Thyroid gland (tissue), 4 donors: ENCODE measurements around the gene ACP4. TPM values are rescaled to one million over a fixed set of nuclear protein-coding genes. Genes with fewer than 3 reads are reported as not detected.
"Not testable (repeated sequence)": the region's sequence is repeated elsewhere in the genome, so short reads cannot be mapped to it uniquely, and the experiment has no call there.

Source experiments
- DNase-seq, 2 donors: peaks; one replicate each; pipeline ENCODE4 v3.0.0-alpha.2; 2019
- H3K27ac ChIP-seq, 3 donors: fragments of 200-600 bp; sonication (generic); 1 replicate in 2 of 3; 2 replicates in 1 of 3; pipeline ENCODE4 v1.5.1; 2016 to 2019; ENCODE audit warnings: mild to moderate bottlenecking in 1 of 3, moderate library complexity in 1 of 3
- H3K27me3 ChIP-seq: fragments of 200-600 bp; sonication (generic); one replicate; pipeline ENCODE4 v1.5.1; 2019
- H3K36me3 ChIP-seq, 2 donors: fragments of 200-600 bp; sonication (generic); one replicate each; pipeline ENCODE4 v1.5.1; 2016 to 2019
- H3K4me1 ChIP-seq, 2 donors: fragments of 200-600 bp; sonication (generic); one replicate each; pipeline ENCODE4 v1.5.1; 2017 to 2019
- H3K4me3 ChIP-seq, 3 donors: fragments of 200-600 bp; sonication (generic); replicated peaks in 1 of 3; 1 replicate in 2 of 3; 2 replicates in 1 of 3; pipeline ENCODE4 v1.5.1; 2016; ENCODE audit warnings: mild to moderate bottlenecking in 1 of 3
- H3K9me3 ChIP-seq: fragments of 200-600 bp; sonication (generic); one replicate; pipeline ENCODE4 v1.5.1; 2017
- CTCF ChIP-seq, 6 experiments: fragments of 200-600 bp in 3 of 6; fragments of 450-650 bp in 3 of 6; sonication (generic) in 3 of 6; IDR thresholded peaks; one replicate each; pipeline ENCODE4 v1.5.1; 2016 to 2019; ENCODE audit warnings: antibody characterized with exemption in 6 of 6, mild to moderate bottlenecking in 2 of 6, inconsistent platforms in 1 of 6, moderate library complexity in 1 of 6
- POLR2A ChIP-seq, 2 donors: fragments of 450-650 bp; IDR thresholded peaks; one replicate each; pipeline ENCODE4 v1.6.1; 2017; ENCODE audit warnings: antibody characterized with exemption in 2 of 2, mild to moderate bottlenecking in 2 of 2, moderate library complexity in 1 of 2
- WGBS, 2 donors: methylation state at CpG; one replicate each; pipeline ENCODE4 v1.1.5; 2017; 5-methylcytosine and 5-hydroxymethylcytosine counted together
- intact Hi-C: fragments of 100-400 bp; cut with DNase I; formaldehyde crosslinking; loops from one replicate; pipeline ENCODE4 v1.15.1; 2023
- total RNA-seq, 4 donors: library from RNA; depleted of rRNA; stranded (reverse); fragments of >200 nt; gene quantifications; one replicate each; pipeline ENCODE4 v1.2.3, GENCODE V29; 2016

ACP4 gene
- total RNA-seq, 4 donors from 2014 or later: not detected

- Histone ChIP-seq H3K4me1 (peaks cover 3 to 17% of the 10 kb centered on the region in 2 donors), H3K36me3 (peaks cover 21 to 28% of the 10 kb centered on the region in 2 donors), H3K4me3 (no peak overlapping the region), H3K27ac (no peak overlapping the region), H3K9me3 (no peaks in the 10 kb centered on the region), H3K27me3 (no peaks in the 10 kb centered on the region)
- no peak for DNase-seq
- TF ChIP-seq CTCF (IDR thresholded peaks at IDR 0.05) (no peak), POLR2A (IDR thresholded peaks at IDR 0.05) (no peak)
- intact Hi-C loops: no loop called here
- WGBS, 2 donors: 92% methylated on average over 8 of the region's 8 CpGs
Measured at GRCh38 chr19:50801107-50801506, 10.9 kb downstream of the ACP4 start.

GRCh38 chr19:50803633-50804419, 13.6 kb downstream of the ACP4 start:
- H3K27me3 ChIP-seq: no peaks in the 10 kb centered on the region
- no peak for DNase-seq
- TF ChIP-seq CTCF (IDR thresholded peaks at IDR 0.05): no peak
- no peak for TF ChIP-seq POLR2A (IDR thresholded peaks at IDR 0.05)
- peaks cover 8 to 11% of the 10 kb centered on the region in 2 donors for H3K36me3 ChIP-seq
- H3K4me3 ChIP-seq: peak overlapping the region; percentile 36 to 80 (median 63)
- H3K4me1 ChIP-seq: peaks cover 3 to 17% of the 10 kb centered on the region in 2 donors
- 0% methylated on average over 32 to 34 of the region's 40 CpGs for WGBS, 2 donors
- peak overlapping the region; percentile 92 to 99 (median 92) for H3K27ac ChIP-seq
- intact Hi-C loops: no loop called here
- H3K9me3 ChIP-seq: no peaks in the 10 kb centered on the region

- peak in 1 of 2 donors; percentile 67 for TF ChIP-seq POLR2A (IDR thresholded peaks at IDR 0.05)
- TF ChIP-seq CTCF (IDR thresholded peaks at IDR 0.05): no peak
- 0 to 3% methylated on average over 14 to 51 of the region's 62 CpGs for WGBS, 2 donors
- Histone ChIP-seq H3K36me3 (peaks cover 7 to 10% of the 10 kb centered on the region in 2 donors), H3K27me3 (no peaks in the 10 kb centered on the region), H3K9me3 (no peaks in the 10 kb centered on the region), H3K4me3 (peak overlapping the region; percentile 36 to 80 (median 63)), H3K27ac (peak overlapping the region; percentile 92 to 99 (median 92)), H3K4me1 (peaks cover 3 to 17% of the 10 kb centered on the region in 2 donors)
- DNase-seq: peak; percentile 99 to 100
- intact Hi-C loops: no loop called here
Measured at GRCh38 chr19:50804420-50805272, 14.4 kb downstream of the ACP4 start.

GRCh38 chr19:50808856-50809255, 18.6 kb downstream of the ACP4 start:
- DNase-seq: no peak
- intact Hi-C loops: no loop called here
- 60% methylated on average over 1 of the region's 1 CpG for WGBS, 2 donors
- no peak for TF ChIP-seq POLR2A (IDR thresholded peaks at IDR 0.05)
- no peak for TF ChIP-seq CTCF (IDR thresholded peaks at IDR 0.05)
- Histone ChIP-seq H3K27ac (no peak overlapping the region), H3K27me3 (no peaks in the 10 kb centered on the region), H3K36me3 (no peaks in the 10 kb centered on the region), H3K4me1 (peaks cover 0 to 3% of the 10 kb centered on the region in 2 donors), H3K4me3 (no peak overlapping the region), H3K9me3 (no peaks in the 10 kb centered on the region)

- H3K4me1 ChIP-seq, intact Hi-C loops, H3K9me3 ChIP-seq, H3K27me3 ChIP-seq, H3K4me3 ChIP-seq, H3K27ac ChIP-seq, H3K36me3 ChIP-seq, DNase-seq: not testable (repeated sequence)
- WGBS, 2 donors: no CpG with 5 or more reads among the region's 3 CpGs
Measured at GRCh38 chr19:50811622-50812238, 21.5 kb downstream of the ACP4 start.
